Kidney (tissue), 14 donors: ENCODE measurements around the gene UGGT2. TPM values are rescaled to one million over a fixed set of nuclear protein-coding genes. Genes with fewer than 3 reads are reported as not detected.

Experiments
- DNase-seq, 5 donors: peaks; one replicate each; pipeline ENCODE4 v3.0.0-alpha.2; 2013 to 2020
- FAIRE-seq: peaks from 2 replicates; lab custom pipeline; 2012; peaks lifted over from hg19 to GRCh38; lab: Jason Lieb, UNC
- H3K27ac ChIP-seq, 2 donors: one replicate each; pipeline ENCODE4 v1.7.0; 2013; ENCODE audit warnings: low read depth in 2 of 2, low read length in 2 of 2, inconsistent platforms in 1 of 2
- H3K27me3 ChIP-seq: one replicate; pipeline ENCODE4 v1.7.1; 2013; ENCODE audit warnings: low read length, inconsistent platforms; ENCODE audit not compliant: control insufficient read depth, insufficient read depth
- H3K36me3 ChIP-seq, 3 donors: one replicate each; pipeline versions ENCODE4 v1.7.0 to v1.7.1; 2013; ENCODE audit warnings: low read length in 3 of 3, control low read depth in 1 of 3, inconsistent platforms in 1 of 3; ENCODE audit not compliant: insufficient read depth in 3 of 3, control insufficient read depth in 2 of 3
- H3K4me1 ChIP-seq, 3 donors: one replicate each; pipeline versions ENCODE4 v1.7.0 to v1.7.1; 2013; ENCODE audit warnings: low read length in 3 of 3, inconsistent platforms in 1 of 3, low read depth in 1 of 3; ENCODE audit not compliant: control insufficient read depth in 2 of 3, insufficient read depth in 2 of 3
- H3K4me3 ChIP-seq, 3 donors: one replicate each; pipeline versions ENCODE4 v1.7.0 to v1.8.1; 2013; ENCODE audit warnings: low read length in 3 of 3, control low read depth in 1 of 3, inconsistent platforms in 1 of 3
- H3K9ac ChIP-seq, 3 donors: one replicate each; pipeline versions ENCODE4 v1.7.0 to v1.7.1; 2013; ENCODE audit warnings: low read length in 3 of 3, control low read depth in 1 of 3, inconsistent platforms in 1 of 3
- H3K9me3 ChIP-seq, 3 donors: one replicate each; pipeline versions ENCODE4 v1.7.0 to v1.7.1; 2013; ENCODE audit warnings: low read length in 3 of 3, control low read depth in 1 of 3, inconsistent platforms in 1 of 3; ENCODE audit not compliant: control insufficient read depth in 2 of 3, insufficient read depth in 1 of 3
- intact Hi-C: fragments of 100-400 bp; cut with DNase I; formaldehyde crosslinking; loops from one replicate; pipeline ENCODE4 v1.11.1; 2022
- polyA plus RNA-seq: library from polyadenylated mRNA; stranded (reverse); fragments of 350-450 nt; fragmentation: Illumina TruSeq; extraction: RNeasy Lipid Tissue Mini Kit (QIAGEN cat#74804); gene quantifications from one replicate; pipeline ENCODE4 v1.2.3, GENCODE V29; 2014; ENCODE audit warnings: low read depth, low replicate concordance; ENCODE audit not compliant: insufficient read depth
- total RNA-seq: library from RNA; stranded (reverse); fragmentation: NEBNext Ultra II Directional; extraction: Animal tissue kit (Norgen Biotek cat#: 25700); gene quantifications from one replicate; pipeline ENCODE4 v1.2.1, GENCODE V29; 2021
- TF ChIP-seq, protein P1 (sequence below): IDR thresholded peaks from 3 replicates; pipeline ENCODE4 v1.5.1; 2012; ENCODE audit warnings: mild to moderate bottlenecking, moderate library complexity, borderline replicate concordance; ENCODE audit not compliant: insufficient read depth; ENCODE audit errors: extremely low read depth
- donor health status: control.
- donor health status: control.
- donor health status: control.
- donor health status: control.
- donor health status: control.
- donor health status: DM: yes; HTN: yes; CAD: no.
- donor health status: Normal renal cell carcinoma (clear cell type).

Gene UGGT2
- total and polyA plus RNA-seq, 2 donors from 2014 or later, result 10.0 to 31.9 TPM

DNA sequence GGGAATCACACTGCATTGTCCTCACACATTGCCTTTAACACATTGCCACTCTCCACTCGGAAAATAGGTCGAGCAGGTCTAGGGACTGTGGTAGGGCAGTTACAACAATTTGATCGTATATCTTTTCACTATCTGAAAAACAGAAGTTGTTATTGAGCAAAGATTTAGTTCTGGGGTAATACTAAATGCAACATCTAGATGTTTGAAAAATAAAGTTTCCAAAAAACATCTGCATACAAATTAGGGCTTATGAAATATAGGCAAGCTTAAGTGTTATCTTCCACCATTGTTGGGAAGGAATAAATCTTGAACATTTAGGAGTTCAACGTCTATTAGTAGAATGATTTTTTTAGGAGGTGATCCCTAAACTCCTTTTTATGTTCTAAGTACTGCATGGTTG is 35.9 kb upstream of the UGGT2 start:
- intact Hi-C loops, result no loop called here
- peaks cover 21% of the 10 kb centered on the region for H3K27me3 ChIP-seq
- H3K9me3 ChIP-seq, result no peaks in the 10 kb centered on the region
- DNase-seq (no peak), FAIRE-seq (no peak)
- peak overlapping the region in 1 of 3 donors; percentile 59 for H3K4me3 ChIP-seq
- H3K36me3 ChIP-seq, result no peaks in the 10 kb centered on the region
- H3K27ac ChIP-seq, result no peak overlapping the region
- TF ChIP-seq, protein P1, sequence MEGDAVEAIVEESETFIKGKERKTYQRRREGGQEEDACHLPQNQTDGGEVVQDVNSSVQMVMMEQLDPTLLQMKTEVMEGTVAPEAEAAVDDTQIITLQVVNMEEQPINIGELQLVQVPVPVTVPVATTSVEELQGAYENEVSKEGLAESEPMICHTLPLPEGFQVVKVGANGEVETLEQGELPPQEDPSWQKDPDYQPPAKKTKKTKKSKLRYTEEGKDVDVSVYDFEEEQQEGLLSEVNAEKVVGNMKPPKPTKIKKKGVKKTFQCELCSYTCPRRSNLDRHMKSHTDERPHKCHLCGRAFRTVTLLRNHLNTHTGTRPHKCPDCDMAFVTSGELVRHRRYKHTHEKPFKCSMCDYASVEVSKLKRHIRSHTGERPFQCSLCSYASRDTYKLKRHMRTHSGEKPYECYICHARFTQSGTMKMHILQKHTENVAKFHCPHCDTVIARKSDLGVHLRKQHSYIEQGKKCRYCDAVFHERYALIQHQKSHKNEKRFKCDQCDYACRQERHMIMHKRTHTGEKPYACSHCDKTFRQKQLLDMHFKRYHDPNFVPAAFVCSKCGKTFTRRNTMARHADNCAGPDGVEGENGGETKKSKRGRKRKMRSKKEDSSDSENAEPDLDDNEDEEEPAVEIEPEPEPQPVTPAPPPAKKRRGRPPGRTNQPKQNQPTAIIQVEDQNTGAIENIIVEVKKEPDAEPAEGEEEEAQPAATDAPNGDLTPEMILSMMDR, result no peak
- H3K4me1 ChIP-seq, result peaks cover 0 to 6% (median 0%) of the 10 kb centered on the region in 3 donors
- H3K9ac ChIP-seq, result no peak overlapping the region

DNA sequence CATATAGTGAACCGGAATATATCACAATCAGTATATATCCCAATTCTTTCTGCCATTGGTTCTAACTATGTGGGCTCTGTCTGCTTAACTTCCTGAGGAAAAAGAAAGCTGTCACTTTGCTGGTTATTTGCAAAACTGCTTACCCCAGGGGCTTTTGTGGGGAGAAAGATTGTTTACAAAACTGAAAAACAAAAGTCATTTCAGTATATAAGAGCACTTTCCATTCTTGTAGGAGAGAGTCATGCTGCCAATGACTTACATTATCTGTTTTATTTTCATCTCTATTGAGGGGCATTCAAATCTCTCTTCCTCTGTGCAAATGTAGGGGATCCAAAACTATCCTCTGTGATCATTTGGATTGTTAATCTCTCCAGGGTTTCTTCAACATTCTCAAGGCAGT is 33.5 kb upstream of the UGGT2 start:
- H3K27ac ChIP-seq, result no peak overlapping the region
- no peak overlapping the region for H3K4me3 ChIP-seq
- TF ChIP-seq, protein P1, result no peak
- H3K9me3 ChIP-seq, result no peaks in the 10 kb centered on the region
- peaks cover 0 to 6% (median 0%) of the 10 kb centered on the region in 3 donors for H3K4me1 ChIP-seq
- FAIRE-seq (no peak), DNase-seq (no peak)
- peaks cover 16% of the 10 kb centered on the region for H3K27me3 ChIP-seq
- intact Hi-C loops, result no loop called here
- no peaks in the 10 kb centered on the region for H3K36me3 ChIP-seq
- H3K9ac ChIP-seq, result no peak overlapping the region

DNA sequence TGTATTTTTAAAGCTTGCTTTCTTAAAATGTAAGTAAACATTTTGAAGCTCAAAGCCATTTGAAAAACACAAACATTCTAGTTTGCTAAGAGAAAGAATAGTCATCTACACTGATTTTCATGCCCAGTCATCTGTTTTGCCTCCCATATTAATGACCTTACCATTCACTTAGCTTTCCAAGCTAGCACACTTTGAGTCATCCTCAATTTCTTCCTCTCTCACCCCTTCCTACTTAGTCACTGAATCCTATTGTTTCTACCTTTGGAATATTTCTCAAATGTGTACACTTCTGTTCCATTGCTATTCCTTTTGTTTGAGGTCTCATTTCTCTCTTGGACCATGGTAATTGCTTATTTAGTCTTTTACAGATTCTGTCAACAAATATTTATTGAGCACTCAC is 29.4 kb upstream of the UGGT2 start:
- H3K9ac ChIP-seq, result no peak overlapping the region
- TF ChIP-seq, protein P1, result no peak
- no peaks in the 10 kb centered on the region for H3K9me3 ChIP-seq
- peaks cover under 1% of the 10 kb centered on the region for H3K27me3 ChIP-seq
- no peak for FAIRE-seq
- intact Hi-C loops, result no loop called here
- no peaks in the 10 kb centered on the region for H3K36me3 ChIP-seq
- no peak for DNase-seq
- H3K27ac ChIP-seq, result no peak overlapping the region
- no peaks in the 10 kb centered on the region for H3K4me1 ChIP-seq
- no peak overlapping the region for H3K4me3 ChIP-seq

DNA sequence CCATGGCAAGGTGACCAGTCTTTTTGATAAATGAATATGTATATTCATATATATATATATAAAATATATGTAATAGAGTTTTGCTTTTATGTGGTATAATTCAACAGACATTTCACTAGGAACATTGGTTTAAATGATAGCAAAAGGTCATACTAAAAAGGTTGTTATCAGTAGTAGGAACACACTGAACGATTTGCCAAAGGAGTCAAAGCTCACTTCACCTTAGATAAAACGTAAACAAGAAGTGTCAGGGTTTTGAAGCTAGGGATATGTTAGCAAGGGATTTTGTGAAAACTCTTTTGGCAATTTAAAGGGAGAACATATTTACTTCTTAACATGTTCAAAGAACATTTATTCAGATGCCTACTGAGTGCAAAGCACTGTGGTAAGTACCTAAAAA is 28.7 kb upstream of the UGGT2 start:
- H3K4me1 ChIP-seq, result no peaks in the 10 kb centered on the region
- H3K9me3 ChIP-seq, result no peaks in the 10 kb centered on the region
- DNase-seq (no peak), FAIRE-seq (no peak)
- no peak overlapping the region for H3K9ac ChIP-seq
- TF ChIP-seq, protein P1, result no peak
- intact Hi-C loops, result no loop called here
- no peaks in the 10 kb centered on the region for H3K36me3 ChIP-seq
- no peaks in the 10 kb centered on the region for H3K27me3 ChIP-seq
- no peak overlapping the region for H3K27ac ChIP-seq
- H3K4me3 ChIP-seq, result no peak overlapping the region
